HFFc6 (cell line): ENCODE data around the gene CRISPLD2. TPM values are rescaled to one million over a fixed set of nuclear protein-coding genes. Genes with fewer than 3 reads are reported as not detected.
A peak's percentile ranks its signal among the peaks of the same experiment; 100 is the strongest.

Experiments used
- DNase-seq: peaks from one replicate; pipeline ENCODE4 v3.0.0-alpha.2; 2018
- H3K27ac Mint-ChIP-seq: 2 replicates; pipeline ENCODE4 v1.8.0; 2020; ENCODE audit warnings: mild to moderate bottlenecking, mixed read lengths
- H3K27me3 Mint-ChIP-seq: 2 replicates; pipeline ENCODE4 v1.8.0; 2021; ENCODE audit warnings: mild to moderate bottlenecking, moderate library complexity, mixed read lengths; ENCODE audit not compliant: insufficient read depth
- H3K36me3 Mint-ChIP-seq: 2 replicates; pipeline ENCODE4 v1.8.0; 2021; ENCODE audit warnings: low read depth, mixed read lengths
- H3K4me1 Mint-ChIP-seq: 2 replicates; pipeline ENCODE4 v1.8.0; 2020; ENCODE audit warnings: low read depth, mixed read lengths
- H3K4me3 Mint-ChIP-seq: 2 replicates; pipeline ENCODE4 v1.8.0; 2020; ENCODE audit warnings: mild to moderate bottlenecking, moderate library complexity, mixed read lengths
- H3K9me3 Mint-ChIP-seq: 2 replicates; pipeline ENCODE4 v1.8.0; 2020; ENCODE audit warnings: mild to moderate bottlenecking, mixed read lengths
- CTCF ChIP-seq: fragments of 200-600 bp; sonication (generic); IDR thresholded peaks from 2 replicates; pipeline ENCODE4 v1.5.0; 2021; ENCODE audit warnings: antibody characterized with exemption, mild to moderate bottlenecking
- total RNA-seq, 6 experiments: library from RNA; stranded (reverse); fragmentation: NEBNext Ultra II Directional; extraction: Animal tissue kit (Norgen Biotek cat#: 25700); gene quantifications; 2 replicates in 1 of 6; 3 replicates in 5 of 6; pipeline ENCODE4 v1.2.3, GENCODE V29; 2021

Gene CRISPLD2
- total RNA-seq, 6 experiments from 2014 or later, result 12.2 to 15.5 (median 13.6) TPM

- peak overlapping the region; percentile 97 for H3K27ac Mint-ChIP-seq
- H3K9me3 Mint-ChIP-seq, result no peaks in the 10 kb centered on the region
- H3K27me3 Mint-ChIP-seq, result no peaks in the 10 kb centered on the region; the same call in 1 of the 2 replicates
- peaks cover 82% of the 10 kb centered on the region for H3K4me1 Mint-ChIP-seq
- no peak overlapping the region for H3K4me3 Mint-ChIP-seq
- TF ChIP-seq CTCF, result no peak
- peaks cover 23% of the 10 kb centered on the region for H3K36me3 Mint-ChIP-seq
- no peak for DNase-seq
Observed at GRCh38 chr16:84836967-84837366, 17.2 kb downstream of the CRISPLD2 start.

- Mint-ChIP-seq H3K27ac (peak overlapping the region; percentile 85), H3K4me1 (peaks cover 67% of the 10 kb centered on the region), H3K36me3 (peaks cover 23% of the 10 kb centered on the region)
Observed at GRCh38 chr16:84838383-84838948, 18.7 kb downstream of the CRISPLD2 start.

GRCh38 chr16:84839054-84839453 is 19.3 kb downstream of the CRISPLD2 start:
- peaks cover 23% of the 10 kb centered on the region for H3K36me3 Mint-ChIP-seq
- TF ChIP-seq CTCF, result no peak
- H3K27ac Mint-ChIP-seq, result peak overlapping the region; percentile 69
- H3K4me3 Mint-ChIP-seq, result no peak overlapping the region; the same call in 1 of the 2 replicates
- no peaks in the 10 kb centered on the region for H3K9me3 Mint-ChIP-seq
- H3K4me1 Mint-ChIP-seq, result peaks cover 61% of the 10 kb centered on the region
- DNase-seq, result peak; percentile 55
- no peaks in the 10 kb centered on the region; the same call in 1 of the 2 replicates for H3K27me3 Mint-ChIP-seq

More at GRCh38 chr16:84838383-84838948, 18.7 kb downstream of the CRISPLD2 start:
- peak; percentile 36 for DNase-seq
- no peak overlapping the region; the same call in 1 of the 2 replicates for H3K4me3 Mint-ChIP-seq
- no peak for TF ChIP-seq CTCF
- no peaks in the 10 kb centered on the region; the same call in 1 of the 2 replicates for H3K27me3 Mint-ChIP-seq
- no peaks in the 10 kb centered on the region for H3K9me3 Mint-ChIP-seq

- TF ChIP-seq CTCF, result no peak
- H3K27ac Mint-ChIP-seq, result peak overlapping the region; percentile 83
- peak overlapping the region; percentile 36; the same call in 1 of the 2 replicates for H3K4me3 Mint-ChIP-seq
- no peaks in the 10 kb centered on the region for H3K9me3 Mint-ChIP-seq
- H3K36me3 Mint-ChIP-seq, result peaks cover 23% of the 10 kb centered on the region
- H3K27me3 Mint-ChIP-seq, result no peaks in the 10 kb centered on the region; the same call in 1 of the 2 replicates
- H3K4me1 Mint-ChIP-seq, result peaks cover 52% of the 10 kb centered on the region
- DNase-seq, result peak; percentile 84
Observed at GRCh38 chr16:84839956-84840355, 20.2 kb downstream of the CRISPLD2 start.

GRCh38 chr16:84840687-84841627 is 21.2 kb downstream of the CRISPLD2 start:
- no peaks in the 10 kb centered on the region for H3K9me3 Mint-ChIP-seq
- no peak for TF ChIP-seq CTCF
- H3K27ac Mint-ChIP-seq, result peak overlapping the region; percentile 34; the same call in 1 of the 2 replicates
- DNase-seq, result no peak
- no peaks in the 10 kb centered on the region; the same call in 1 of the 2 replicates for H3K27me3 Mint-ChIP-seq
- no peak overlapping the region for H3K4me3 Mint-ChIP-seq
- peaks cover 43% of the 10 kb centered on the region for H3K4me1 Mint-ChIP-seq
- peaks cover 18% of the 10 kb centered on the region for H3K36me3 Mint-ChIP-seq
